KMS-11 (cell line): ENCODE results near the gene MYOZ3.

ENCODE experiments used
- H2AFZ ChIP-seq: fragments of 200-600 bp; sonication (generic); 2 replicates; pipeline ENCODE4 v1.6.1; 2016; ENCODE audit warnings: antibody characterized with exemption, mixed run types, low read depth
- H3K27ac ChIP-seq: fragments of 200-600 bp; sonication (generic); 2 replicates; pipeline ENCODE4 v1.6.1; 2016; ENCODE audit warnings: mild to moderate bottlenecking, mixed run types
- H3K27me3 ChIP-seq: fragments of 200-600 bp; sonication (generic); 2 replicates; pipeline ENCODE4 v1.6.1; 2017; ENCODE audit warnings: mild to moderate bottlenecking, low read depth, mixed run types, moderate library complexity; ENCODE audit not compliant: insufficient read depth
- H3K36me3 ChIP-seq: fragments of 200-600 bp; sonication (generic); 2 replicates; pipeline ENCODE4 v1.6.1; 2017; ENCODE audit warnings: mild to moderate bottlenecking, mixed run types; ENCODE audit not compliant: insufficient read depth
- H3K4me1 ChIP-seq: fragments of 200-600 bp; sonication (generic); 2 replicates; pipeline ENCODE4 v1.6.1; 2016; ENCODE audit warnings: mild to moderate bottlenecking, low read depth, mixed run types; ENCODE audit not compliant: poor library complexity, severe bottlenecking
- H3K4me2 ChIP-seq: fragments of 200-600 bp; sonication (generic); 2 replicates; pipeline ENCODE4 v1.7.0; 2016; ENCODE audit warnings: mild to moderate bottlenecking, mixed run types
- H3K4me3 ChIP-seq: fragments of 200-600 bp; sonication (generic); IDR thresholded peaks from 2 replicates; pipeline ENCODE4 v1.6.1; 2017; ENCODE audit warnings: low read depth, low read length, mixed read lengths; ENCODE audit not compliant: insufficient read depth
- H3K79me2 ChIP-seq: fragments of 200-600 bp; sonication (generic); 2 replicates; pipeline ENCODE4 v1.6.1; 2016; ENCODE audit warnings: low read depth, mixed run types; ENCODE audit not compliant: insufficient read depth
- H3K9ac ChIP-seq: fragments of 200-600 bp; sonication (generic); 2 replicates; pipeline ENCODE4 v1.6.1; 2016; ENCODE audit warnings: mild to moderate bottlenecking, mixed run types
- H4K20me1 ChIP-seq: fragments of 200-600 bp; sonication (generic); 2 replicates; pipeline ENCODE4 v1.6.1; 2016; ENCODE audit warnings: mild to moderate bottlenecking, mixed run types; ENCODE audit not compliant: insufficient read depth
- TF ChIP-seq, protein P1 (sequence below): fragments of 200-600 bp; sonication (generic); conservative IDR thresholded peaks from 2 replicates; pipeline ENCODE4 v1.6.1; 2017; ENCODE audit warnings: low read depth, mild to moderate bottlenecking, antibody characterized with exemption, low read length, moderate library complexity, mixed read lengths

The MYOZ3 gene

DNA sequence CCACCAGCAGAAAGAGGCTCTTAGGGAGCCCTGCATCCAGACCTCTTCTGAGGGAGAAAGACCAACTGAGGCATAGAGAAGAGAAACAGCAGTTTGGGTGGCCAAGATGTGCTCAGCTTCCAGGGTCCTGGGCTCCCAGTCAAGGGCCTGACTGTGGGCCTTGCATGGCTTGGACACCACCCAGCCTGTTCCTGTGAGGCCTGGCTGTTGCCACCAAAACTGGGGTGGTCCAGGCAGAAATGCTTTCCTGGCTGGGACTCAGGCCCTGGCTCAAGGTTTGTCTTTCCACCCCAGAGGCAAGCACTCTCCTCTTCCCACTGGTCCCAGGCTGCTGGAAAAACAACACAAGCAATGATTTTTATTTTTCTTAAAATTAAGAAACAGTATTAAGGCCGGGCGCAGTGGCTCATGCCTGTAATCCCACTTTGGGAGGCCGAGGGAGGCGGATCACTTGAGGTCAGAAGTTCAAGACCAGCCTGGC lies 13.3 kb downstream of the MYOZ3 start:
- Histone ChIP-seq H3K4me3 (no peak overlapping the region), H3K27ac (no peak overlapping the region), H2AFZ (no peak overlapping the region), H3K9ac (no peak overlapping the region), H3K36me3 (no peaks in the 10 kb centered on the region), H3K4me1 (no peaks in the 10 kb centered on the region), H3K79me2 (no peaks in the 10 kb centered on the region), H4K20me1 (no peaks in the 10 kb centered on the region), H3K4me2 (no peak overlapping the region), H3K27me3 (no peaks in the 10 kb centered on the region)
- TF ChIP-seq, protein P1, sequence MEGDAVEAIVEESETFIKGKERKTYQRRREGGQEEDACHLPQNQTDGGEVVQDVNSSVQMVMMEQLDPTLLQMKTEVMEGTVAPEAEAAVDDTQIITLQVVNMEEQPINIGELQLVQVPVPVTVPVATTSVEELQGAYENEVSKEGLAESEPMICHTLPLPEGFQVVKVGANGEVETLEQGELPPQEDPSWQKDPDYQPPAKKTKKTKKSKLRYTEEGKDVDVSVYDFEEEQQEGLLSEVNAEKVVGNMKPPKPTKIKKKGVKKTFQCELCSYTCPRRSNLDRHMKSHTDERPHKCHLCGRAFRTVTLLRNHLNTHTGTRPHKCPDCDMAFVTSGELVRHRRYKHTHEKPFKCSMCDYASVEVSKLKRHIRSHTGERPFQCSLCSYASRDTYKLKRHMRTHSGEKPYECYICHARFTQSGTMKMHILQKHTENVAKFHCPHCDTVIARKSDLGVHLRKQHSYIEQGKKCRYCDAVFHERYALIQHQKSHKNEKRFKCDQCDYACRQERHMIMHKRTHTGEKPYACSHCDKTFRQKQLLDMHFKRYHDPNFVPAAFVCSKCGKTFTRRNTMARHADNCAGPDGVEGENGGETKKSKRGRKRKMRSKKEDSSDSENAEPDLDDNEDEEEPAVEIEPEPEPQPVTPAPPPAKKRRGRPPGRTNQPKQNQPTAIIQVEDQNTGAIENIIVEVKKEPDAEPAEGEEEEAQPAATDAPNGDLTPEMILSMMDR, result no peak

DNA sequence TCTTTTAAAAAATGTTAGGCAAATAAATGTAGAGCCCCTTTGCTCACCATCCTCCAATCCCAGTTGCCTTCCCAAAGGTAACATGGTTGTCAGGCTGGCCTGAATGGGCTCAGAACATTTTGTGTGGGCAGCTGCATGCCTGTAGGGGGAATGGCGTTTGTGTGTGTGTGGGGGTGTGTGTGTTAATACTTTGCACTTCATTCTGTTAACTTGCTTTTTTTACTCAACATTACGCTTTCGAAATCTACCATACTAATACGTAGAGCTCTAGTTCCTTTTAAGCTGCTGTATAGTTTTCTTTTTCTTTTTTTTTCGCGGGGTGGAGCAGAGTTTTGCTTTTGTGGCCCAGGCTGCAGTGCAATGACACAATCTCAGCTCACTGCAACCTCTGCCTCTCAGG lies 14.0 kb downstream of the MYOZ3 start:
- no peaks in the 10 kb centered on the region for H3K36me3 ChIP-seq
- no peaks in the 10 kb centered on the region for H3K79me2 ChIP-seq
- H3K27me3 ChIP-seq, result no peaks in the 10 kb centered on the region
- TF ChIP-seq, protein P1, result no peak
- no peak overlapping the region for H2AFZ ChIP-seq
- no peak overlapping the region for H3K27ac ChIP-seq
- no peak overlapping the region for H3K4me2 ChIP-seq
- H3K4me1 ChIP-seq, result no peaks in the 10 kb centered on the region
- H3K4me3 ChIP-seq, result no peak overlapping the region
- no peaks in the 10 kb centered on the region for H4K20me1 ChIP-seq
- H3K9ac ChIP-seq, result no peak overlapping the region

DNA sequence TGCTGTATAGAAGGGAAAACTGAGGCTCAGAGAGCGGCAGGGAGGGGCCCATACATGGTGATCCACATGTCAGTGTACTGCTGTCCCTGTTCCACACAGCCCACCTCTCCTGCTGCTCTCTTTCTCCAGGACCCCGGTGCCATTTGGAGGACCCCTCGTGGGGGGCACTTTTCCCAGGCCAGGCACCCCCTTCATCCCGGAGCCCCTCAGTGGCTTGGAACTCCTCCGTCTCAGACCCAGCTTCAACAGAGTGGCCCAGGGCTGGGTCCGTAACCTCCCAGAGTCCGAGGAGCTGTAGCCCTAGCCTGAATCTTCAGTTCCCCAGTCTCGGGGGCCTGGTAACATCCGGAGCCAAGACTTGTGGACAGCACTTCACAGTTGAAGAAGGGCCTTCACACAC lies 15.5 kb downstream of the MYOZ3 start:
- Histone ChIP-seq H3K9ac (no peak overlapping the region), H3K27me3 (no peaks in the 10 kb centered on the region), H3K4me2 (no peak overlapping the region), H3K79me2 (no peaks in the 10 kb centered on the region), H2AFZ (no peak overlapping the region), H3K4me1 (no peaks in the 10 kb centered on the region), H3K4me3 (no peak overlapping the region), H4K20me1 (no peaks in the 10 kb centered on the region), H3K36me3 (no peaks in the 10 kb centered on the region), H3K27ac (no peak overlapping the region)
- TF ChIP-seq, protein P1, result no peak

DNA sequence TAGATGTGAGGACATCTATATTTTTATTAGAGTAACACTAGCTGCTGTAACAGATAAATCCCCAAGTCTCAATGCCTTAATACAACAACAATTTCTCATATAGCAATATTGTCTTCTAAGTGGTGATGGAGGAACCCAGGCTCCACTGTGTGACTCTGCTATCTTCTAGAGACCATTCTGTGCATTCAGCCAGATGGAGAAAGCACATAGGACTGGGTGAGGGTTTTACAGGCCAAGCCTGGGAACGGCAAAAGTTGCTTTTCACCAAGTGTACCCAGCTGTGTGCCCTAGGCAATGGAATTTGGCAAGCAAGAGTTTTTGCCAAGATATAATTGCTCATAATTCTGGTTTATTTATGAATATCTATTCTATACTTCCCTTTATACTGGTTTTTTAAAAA lies 28.1 kb downstream of the MYOZ3 start:
- Histone ChIP-seq H3K4me1 (no peaks in the 10 kb centered on the region), H3K9ac (no peak overlapping the region), H3K27me3 (no peaks in the 10 kb centered on the region), H3K4me2 (no peak overlapping the region), H3K36me3 (no peaks in the 10 kb centered on the region), H3K4me3 (no peak overlapping the region), H2AFZ (no peak overlapping the region), H4K20me1 (no peaks in the 10 kb centered on the region), H3K79me2 (no peaks in the 10 kb centered on the region), H3K27ac (no peak overlapping the region)
- TF ChIP-seq, protein P1, result no peak

DNA sequence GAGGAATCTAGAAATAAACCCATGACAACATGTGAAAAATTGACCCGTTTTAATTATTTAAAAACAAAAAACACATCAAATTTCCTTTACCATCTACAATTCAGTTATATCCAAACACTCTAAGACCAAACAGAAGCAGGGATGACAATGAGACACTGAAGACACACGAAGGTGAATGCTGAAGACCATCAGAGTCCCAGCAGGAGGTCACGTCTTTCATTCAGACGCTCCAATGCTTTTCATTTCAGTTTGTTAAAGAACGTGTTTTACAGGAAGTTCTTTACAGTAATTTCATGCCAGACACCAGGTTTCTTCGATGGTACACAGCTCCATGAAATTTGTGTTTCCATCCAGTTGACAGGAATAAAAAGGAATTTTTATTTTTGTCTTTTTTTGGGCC lies 29.7 kb downstream of the MYOZ3 start:
- Histone ChIP-seq H3K9ac (no peak overlapping the region), H3K79me2 (no peaks in the 10 kb centered on the region), H4K20me1 (no peaks in the 10 kb centered on the region), H3K4me2 (no peak overlapping the region), H3K27ac (no peak overlapping the region), H2AFZ (no peak overlapping the region), H3K4me1 (no peaks in the 10 kb centered on the region), H3K4me3 (no peak overlapping the region), H3K36me3 (no peaks in the 10 kb centered on the region), H3K27me3 (no peaks in the 10 kb centered on the region)
- TF ChIP-seq, protein P1, result no peak
